ENCODE measurements around the gene PNPLA7.

- no peak for TF ChIP-seq POLR2A (IDR thresholded peaks at IDR 0.05; ENCODE audit: low read depth, low read length)
- TF ChIP-seq CTCF (conservative IDR thresholded peaks at IDR 0.05; ENCODE audit: low read depth, low read length): no peak
- no peak for TF ChIP-seq MAZ (IDR thresholded peaks at IDR 0.05; ENCODE audit: borderline replicate concordance, low read depth, low read length)
- no peak for TF ChIP-seq ELK1 (IDR thresholded peaks at IDR 0.05; ENCODE audit: borderline replicate concordance, low read depth, low read length)
These were observed 29.4 kb downstream of the PNPLA7 start for GRCh38 chr9:137520614-137521404.

All from IMR-90 (cell line).